Loucy (cell line): ENCODE data around the gene NRG2.

ENCODE experiments used
- H2AFZ ChIP-seq: fragments of 200-600 bp; sonication (generic); 2 replicates; pipeline ENCODE4 v1.6.0; 2016; ENCODE audit warnings: antibody characterized with exemption, mild to moderate bottlenecking, low read length, moderate library complexity
- H3F3A ChIP-seq: fragments of 200-600 bp; 2 replicates; pipeline ENCODE4 v1.6.0; 2016; ENCODE audit warnings: antibody characterized with exemption, low read depth, mild to moderate bottlenecking
- H3K27me3 ChIP-seq: fragments of 200-600 bp; sonication (generic); 2 replicates; pipeline ENCODE4 v1.6.1; 2014; ENCODE audit warnings: low read length, mild to moderate bottlenecking; ENCODE audit not compliant: insufficient read depth, poor library complexity, severe bottlenecking
- H3K36me3 ChIP-seq: fragments of 200-600 bp; sonication (generic); 2 replicates; pipeline ENCODE4 v1.6.1; 2016; ENCODE audit warnings: low read length; ENCODE audit not compliant: insufficient read depth
- H3K4me1 ChIP-seq: fragments of 200-600 bp; sonication (generic); 2 replicates; pipeline ENCODE4 v1.5.1; 2014; ENCODE audit warnings: low read length, mild to moderate bottlenecking; ENCODE audit not compliant: insufficient read depth, poor library complexity, severe bottlenecking
- H3K4me2 ChIP-seq: fragments of 200-600 bp; sonication (generic); 2 replicates; pipeline ENCODE4 v1.6.0; 2014; ENCODE audit warnings: antibody characterized with exemption, low read length, low read depth, mild to moderate bottlenecking; ENCODE audit not compliant: poor library complexity, severe bottlenecking
- H3K4me3 ChIP-seq: fragments of 200-600 bp; sonication (generic); 2 replicates; pipeline ENCODE4 v1.5.1; 2014; ENCODE audit warnings: low read length, mild to moderate bottlenecking, mixed read lengths; ENCODE audit not compliant: poor library complexity, severe bottlenecking
- H3K79me2 ChIP-seq: fragments of 200-600 bp; sonication (generic); 2 replicates; pipeline ENCODE4 v1.6.1; 2014; ENCODE audit warnings: low read length; ENCODE audit not compliant: insufficient read depth
- H3K9ac ChIP-seq: fragments of 200-600 bp; sonication (generic); 2 replicates; pipeline ENCODE4 v1.6.0; 2014; ENCODE audit warnings: mild to moderate bottlenecking, low read depth, low read length, moderate library complexity; ENCODE audit not compliant: poor library complexity, severe bottlenecking
- H3K9me2 ChIP-seq: fragments of 200-600 bp; sonication (generic); replicated peaks from 2 replicates; pipeline ENCODE4 v1.6.1; 2016; ENCODE audit warnings: low read depth, low read length, mixed read lengths
- H3K9me3 ChIP-seq: fragments of 200-600 bp; sonication (generic); 2 replicates; pipeline ENCODE4 v1.6.1; 2014; ENCODE audit warnings: mild to moderate bottlenecking, antibody characterized with exemption, low read length, low read depth; ENCODE audit not compliant: insufficient read depth
- H4K20me1 ChIP-seq: fragments of 200-600 bp; sonication (generic); 2 replicates; pipeline ENCODE4 v1.6.0; 2014; ENCODE audit warnings: antibody characterized with exemption, low read length, mild to moderate bottlenecking; ENCODE audit not compliant: insufficient read depth, poor library complexity, severe bottlenecking
- EZH2phosphoT487 ChIP-seq: fragments of 200-600 bp; IDR thresholded peaks from 2 replicates; pipeline ENCODE4 v1.6.1; 2018; ENCODE audit warnings: antibody characterized with exemption, mild to moderate bottlenecking, moderate library complexity, borderline replicate concordance
- TF ChIP-seq, protein P1 (sequence below): fragments of 200-600 bp; sonication (generic); conservative IDR thresholded peaks from 2 replicates; pipeline ENCODE4 v1.5.1; 2014; ENCODE audit warnings: mild to moderate bottlenecking, antibody characterized with exemption, low read length

NRG2 gene

DNA sequence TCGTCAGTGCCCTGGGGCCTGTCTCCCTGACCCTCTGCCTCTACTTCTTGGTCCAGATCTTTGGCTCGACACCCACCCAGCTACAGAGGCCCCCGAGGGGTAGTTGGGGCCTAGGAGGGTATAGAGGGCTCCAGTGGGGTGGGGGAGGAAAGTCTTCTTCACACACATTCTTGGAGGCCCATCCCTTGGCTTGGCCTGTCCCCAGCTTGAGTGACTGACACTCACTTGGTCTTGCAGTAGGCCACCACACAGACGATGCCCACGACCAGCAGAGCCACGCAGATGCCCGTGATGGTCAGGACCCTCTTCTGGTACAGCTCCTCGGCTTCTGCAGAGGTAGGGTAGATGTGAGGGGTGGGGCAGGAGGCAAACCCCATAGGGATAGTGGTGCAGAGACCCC lies 187.6 kb downstream of the NRG2 start:
- H2AFZ ChIP-seq, result no peak overlapping the region
- TF ChIP-seq EZH2phosphoT487, result no peak
- TF ChIP-seq, protein P1, sequence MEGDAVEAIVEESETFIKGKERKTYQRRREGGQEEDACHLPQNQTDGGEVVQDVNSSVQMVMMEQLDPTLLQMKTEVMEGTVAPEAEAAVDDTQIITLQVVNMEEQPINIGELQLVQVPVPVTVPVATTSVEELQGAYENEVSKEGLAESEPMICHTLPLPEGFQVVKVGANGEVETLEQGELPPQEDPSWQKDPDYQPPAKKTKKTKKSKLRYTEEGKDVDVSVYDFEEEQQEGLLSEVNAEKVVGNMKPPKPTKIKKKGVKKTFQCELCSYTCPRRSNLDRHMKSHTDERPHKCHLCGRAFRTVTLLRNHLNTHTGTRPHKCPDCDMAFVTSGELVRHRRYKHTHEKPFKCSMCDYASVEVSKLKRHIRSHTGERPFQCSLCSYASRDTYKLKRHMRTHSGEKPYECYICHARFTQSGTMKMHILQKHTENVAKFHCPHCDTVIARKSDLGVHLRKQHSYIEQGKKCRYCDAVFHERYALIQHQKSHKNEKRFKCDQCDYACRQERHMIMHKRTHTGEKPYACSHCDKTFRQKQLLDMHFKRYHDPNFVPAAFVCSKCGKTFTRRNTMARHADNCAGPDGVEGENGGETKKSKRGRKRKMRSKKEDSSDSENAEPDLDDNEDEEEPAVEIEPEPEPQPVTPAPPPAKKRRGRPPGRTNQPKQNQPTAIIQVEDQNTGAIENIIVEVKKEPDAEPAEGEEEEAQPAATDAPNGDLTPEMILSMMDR, result no peak
- H3K4me3 ChIP-seq, result no peak overlapping the region
- H3K27me3 ChIP-seq, result no peaks in the 10 kb centered on the region
- no peak overlapping the region for H3K9ac ChIP-seq
- no peaks in the 10 kb centered on the region for H3K36me3 ChIP-seq
- no peaks in the 10 kb centered on the region for H3K79me2 ChIP-seq
- H3K9me3 ChIP-seq, result no peaks in the 10 kb centered on the region
- no peaks in the 10 kb centered on the region for H3K4me1 ChIP-seq
- H4K20me1 ChIP-seq, result no peaks in the 10 kb centered on the region
- no peaks in the 10 kb centered on the region for H3F3A ChIP-seq
- H3K4me2 ChIP-seq, result no peak overlapping the region
- H3K9me2 ChIP-seq, result no peaks in the 10 kb centered on the region

DNA sequence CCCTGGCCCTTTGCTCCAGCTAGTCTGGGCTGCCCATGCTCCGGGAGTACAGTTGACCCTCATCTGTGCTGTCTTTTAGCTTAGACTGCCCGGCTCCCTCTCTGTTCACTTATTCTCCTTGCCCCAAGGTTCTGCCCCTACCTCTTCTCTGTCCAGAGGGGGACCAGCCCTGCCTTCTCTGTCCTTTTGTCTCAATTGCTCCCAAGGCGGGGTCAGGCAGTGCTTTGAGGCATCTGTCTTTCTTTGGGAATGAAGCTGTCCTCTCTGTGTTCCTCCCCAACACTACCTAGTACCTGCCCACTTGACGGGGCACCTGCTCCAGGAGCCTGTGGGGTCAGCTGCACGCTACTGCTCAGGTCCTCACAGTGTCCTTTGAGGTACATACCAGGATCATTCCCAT lies 188.1 kb downstream of the NRG2 start:
- no peak overlapping the region for H3K9ac ChIP-seq
- H3K9me2 ChIP-seq, result no peaks in the 10 kb centered on the region
- no peak overlapping the region for H3K4me3 ChIP-seq
- TF ChIP-seq, protein P1, result no peak
- TF ChIP-seq EZH2phosphoT487, result no peak
- H3K79me2 ChIP-seq, result no peaks in the 10 kb centered on the region
- no peaks in the 10 kb centered on the region for H3K27me3 ChIP-seq
- H3K4me1 ChIP-seq, result no peaks in the 10 kb centered on the region
- H3K36me3 ChIP-seq, result no peaks in the 10 kb centered on the region
- H2AFZ ChIP-seq, result no peak overlapping the region
- no peak overlapping the region for H3K4me2 ChIP-seq
- H3K9me3 ChIP-seq, result no peaks in the 10 kb centered on the region
- H4K20me1 ChIP-seq, result no peaks in the 10 kb centered on the region
- no peaks in the 10 kb centered on the region for H3F3A ChIP-seq

DNA sequence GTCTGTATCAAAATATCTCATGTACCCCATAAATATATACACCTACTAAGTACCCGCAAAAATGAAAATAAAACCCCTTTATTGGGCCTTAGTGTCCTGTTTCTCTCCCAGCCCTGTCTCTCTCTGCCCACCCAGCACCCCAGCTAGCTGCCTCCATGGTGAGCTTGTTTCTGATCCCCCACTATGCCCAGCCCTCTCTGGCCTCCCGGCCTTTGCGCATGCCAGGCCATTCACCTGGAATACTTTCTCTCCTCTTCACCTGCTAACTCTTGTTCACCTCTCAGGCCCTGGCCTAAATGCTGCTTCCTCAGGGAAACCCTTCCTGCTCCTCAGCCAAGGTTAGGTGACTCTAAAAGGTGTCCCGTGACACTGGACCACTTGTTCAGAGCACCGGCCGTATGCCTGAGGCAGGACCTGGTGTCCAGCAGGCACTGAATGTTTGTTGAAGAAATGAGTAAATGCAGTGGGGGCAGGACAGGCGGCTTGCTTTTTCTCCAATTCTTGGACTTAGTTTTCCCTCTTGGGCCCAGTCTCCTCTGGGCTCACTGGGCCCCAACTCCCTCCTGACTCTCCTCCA lies 189.0 kb downstream of the NRG2 start:
- TF ChIP-seq, protein P1, result no peak
- TF ChIP-seq EZH2phosphoT487, result no peak
- Histone ChIP-seq H2AFZ (no peak overlapping the region), H3K27me3 (no peaks in the 10 kb centered on the region), H3K79me2 (no peaks in the 10 kb centered on the region), H3K9me3 (no peaks in the 10 kb centered on the region), H3K4me3 (no peak overlapping the region), H3K4me1 (no peaks in the 10 kb centered on the region), H3K9me2 (no peaks in the 10 kb centered on the region), H3K4me2 (no peak overlapping the region), H3F3A (no peaks in the 10 kb centered on the region), H4K20me1 (no peaks in the 10 kb centered on the region), H3K36me3 (no peaks in the 10 kb centered on the region), H3K9ac (no peak overlapping the region)
